IMR-90 (cell line): ENCODE measurements around the gene SEMA6D. TPM values are rescaled to one million over a fixed set of nuclear protein-coding genes. Genes with fewer than 3 reads are reported as not detected.
A peak's percentile ranks its signal among the peaks of the same experiment; 100 is the strongest.

Experiments
- ATAC-seq: fragments of 200-7000 bp; cut with Tn5 transposase; 2 replicates; pipeline ENCODE4 v1.9.1; 2020; ENCODE audit warnings: low read depth, mild to moderate bottlenecking, moderate library complexity
- BruUV-seq: library from RNA; stranded (reverse); fragments of 400-500 nt; replicated peaks from 2 replicates; lab custom pipeline; 2021; lab: Mats Ljungman, UMichigan
- CTCF ChIA-PET: fragments of 300-600 bp; formaldehyde crosslinking; extraction: SDS; loops from one replicate; lab custom pipeline; 2021; ENCODE audit warnings: antibody characterized with exemption; lab: Yijun Ruan, JAX
- POLR2A ChIA-PET: fragments of 300-600 bp; sonication (Branson Sonifier 250); formaldehyde crosslinking; loops from one replicate; lab custom pipeline; 2022; ENCODE audit warnings: antibody characterized with exemption; ENCODE audit not compliant: unreplicated experiment; lab: Charles Lee
- DNase-seq: peaks from one replicate; pipeline ENCODE4 v3.0.0; 2013
- H2AFZ ChIP-seq: replicated peaks from 2 replicates; pipeline ENCODE3; 2013; ENCODE audit warnings: low read length, mild to moderate bottlenecking; ENCODE audit not compliant: poor library complexity
- H2AK5ac ChIP-seq: 2 replicates; pipeline ENCODE4 v1.6.1; 2013; ENCODE audit warnings: low read depth, low read length, inconsistent platforms
- H2AK9ac ChIP-seq: replicated peaks from 2 replicates; pipeline ENCODE3; 2013; ENCODE audit warnings: mild to moderate bottlenecking, low read depth, low read length, moderate library complexity; ENCODE audit not compliant: poor library complexity
- H2BK120ac ChIP-seq: 2 replicates; pipeline ENCODE4 v1.6.1; 2013; ENCODE audit warnings: low read depth, low read length, inconsistent platforms
- H2BK15ac ChIP-seq: 3 replicates; pipeline ENCODE4 v1.6.1; 2013; ENCODE audit warnings: low read depth, low read length, inconsistent platforms
- H2BK20ac ChIP-seq: 2 replicates; pipeline ENCODE4 v1.6.1; 2013; ENCODE audit warnings: low read depth, mild to moderate bottlenecking, inconsistent platforms, low read length, moderate library complexity
- H2BK5ac ChIP-seq: 2 replicates; pipeline ENCODE4 v1.6.1; 2013; ENCODE audit warnings: mild to moderate bottlenecking, low read depth, low read length, inconsistent platforms; ENCODE audit not compliant: poor library complexity, severe bottlenecking
- H3K14ac ChIP-seq: replicated peaks from 2 replicates; pipeline ENCODE4 v1.6.1; 2013; ENCODE audit warnings: low read depth, low read length, inconsistent platforms
- H3K18ac ChIP-seq: 2 replicates; pipeline ENCODE4 v1.6.1; 2013; ENCODE audit warnings: low read depth, low read length, control low read depth
- H3K23ac ChIP-seq: 2 replicates; pipeline ENCODE4 v1.6.1; 2013; ENCODE audit warnings: low read depth, low read length, inconsistent platforms
- H3K27ac ChIP-seq: 2 replicates; pipeline ENCODE4 v1.5.1; 2013; ENCODE audit warnings: mild to moderate bottlenecking, control low read depth, low read length; ENCODE audit not compliant: insufficient read depth
- H3K27me3 ChIP-seq: 2 replicates; pipeline ENCODE4 v1.6.1; 2013; ENCODE audit warnings: low read length; ENCODE audit not compliant: control insufficient read depth, insufficient read depth
- H3K36me3 ChIP-seq: 2 replicates; pipeline ENCODE4 v1.6.1; 2013; ENCODE audit warnings: low read length, mixed read lengths; ENCODE audit not compliant: control insufficient read depth, insufficient read depth
- H3K4ac ChIP-seq: 2 replicates; pipeline ENCODE4 v1.6.1; 2013; ENCODE audit warnings: low read depth, low read length, inconsistent platforms
- H3K4me1 ChIP-seq: 2 replicates; pipeline ENCODE4 v1.6.1; 2013; ENCODE audit warnings: low read length, mixed read lengths; ENCODE audit not compliant: control insufficient read depth, insufficient read depth
- H3K4me2 ChIP-seq: 2 replicates; pipeline ENCODE4 v1.6.1; 2013; ENCODE audit warnings: low read depth, mild to moderate bottlenecking, control low read depth, low read length, moderate library complexity
- H3K4me3 ChIP-seq: 2 replicates; pipeline ENCODE4 v1.5.1; 2013; ENCODE audit warnings: low read depth, mild to moderate bottlenecking, control low read depth, low read length, moderate library complexity; ENCODE audit not compliant: insufficient read depth
- H3K56ac ChIP-seq: 2 replicates; pipeline ENCODE4 v1.6.1; 2013; ENCODE audit warnings: low read length, inconsistent platforms; ENCODE audit not compliant: insufficient read depth; ENCODE audit errors: extremely low read depth
- H3K79me1 ChIP-seq, 2 experiments: 2 replicates each; pipeline ENCODE4 v1.6.1; 2013; ENCODE audit warnings: low read length in 2 of 2, inconsistent platforms in 1 of 2, low read depth in 1 of 2
- H3K9ac ChIP-seq: 2 replicates; pipeline ENCODE4 v1.6.1; 2013; ENCODE audit warnings: low read depth, low read length, control low read depth
- H3K9me1 ChIP-seq: 2 replicates; pipeline ENCODE4 v1.6.1; 2013; ENCODE audit warnings: low read length, inconsistent platforms; ENCODE audit not compliant: insufficient read depth
- H3K9me3 ChIP-seq: 2 replicates; pipeline ENCODE4 v1.6.1; 2013; ENCODE audit warnings: low read length; ENCODE audit not compliant: control insufficient read depth, insufficient read depth
- H4K20me1 ChIP-seq: 2 replicates; pipeline ENCODE4 v1.6.1; 2013; ENCODE audit warnings: low read length, inconsistent platforms; ENCODE audit not compliant: insufficient read depth
- H4K5ac ChIP-seq: 2 replicates; pipeline ENCODE4 v1.6.1; 2013; ENCODE audit warnings: mild to moderate bottlenecking, low read depth, low read length, control low read depth
- H4K8ac ChIP-seq, 2 experiments: 2 replicates each; pipeline ENCODE4 v1.6.1; 2013; ENCODE audit warnings: low read depth in 2 of 2, low read length in 2 of 2, control low read depth in 1 of 2, inconsistent platforms in 1 of 2
- H4K91ac ChIP-seq: 2 replicates; pipeline ENCODE4 v1.6.1; 2013; ENCODE audit warnings: low read depth, low read length, inconsistent platforms; ENCODE audit not compliant: insufficient read depth
- BHLHE40 ChIP-seq: fragments of 150-350 bp; IDR thresholded peaks from 2 replicates; pipeline ENCODE4 v1.6.1; 2016; ENCODE audit warnings: mild to moderate bottlenecking, low read depth, low read length
- CEBPB ChIP-seq: IDR thresholded peaks from 2 replicates; pipeline ENCODE4 v1.6.1; 2012; ENCODE audit warnings: low read depth, low read length, improper control_type of control experiment
- CHD1 ChIP-seq: IDR thresholded peaks from 2 replicates; pipeline ENCODE4 v1.6.1; 2012; ENCODE audit warnings: low read depth, low read length, improper control_type of control experiment
- FOS ChIP-seq: fragments of 150-350 bp; IDR thresholded peaks from 2 replicates; pipeline ENCODE4 v1.6.1; 2016; ENCODE audit warnings: low read depth, low read length
- MAFK ChIP-seq: IDR thresholded peaks from 2 replicates; pipeline ENCODE4 v1.6.1; 2012; ENCODE audit warnings: low read depth, low read length, improper control_type of control experiment
- MAZ ChIP-seq: IDR thresholded peaks from 2 replicates; pipeline ENCODE4 v1.6.1; 2012; ENCODE audit warnings: low read depth, mild to moderate bottlenecking, low read length, improper control_type of control experiment, moderate library complexity, borderline replicate concordance
- MXI1 ChIP-seq: IDR thresholded peaks from 2 replicates; pipeline ENCODE4 v1.6.1; 2012; ENCODE audit warnings: low read depth, mild to moderate bottlenecking, low read length, moderate library complexity, borderline replicate concordance
- NFE2L2 ChIP-seq: fragments of 150-350 bp; IDR thresholded peaks from 2 replicates; pipeline ENCODE4 v1.6.1; 2016; ENCODE audit warnings: low read depth, mild to moderate bottlenecking, low read length
- POLR2A ChIP-seq: IDR thresholded peaks from 2 replicates; pipeline ENCODE4 v1.6.1; 2012; ENCODE audit warnings: mild to moderate bottlenecking, low read depth, low read length
- RAD21 ChIP-seq: IDR thresholded peaks from 2 replicates; pipeline ENCODE4 v1.6.1; 2012; ENCODE audit warnings: low read length, improper control_type of control experiment
- RCOR1 ChIP-seq: IDR thresholded peaks from 2 replicates; pipeline ENCODE4 v1.6.1; 2012; ENCODE audit warnings: mild to moderate bottlenecking, low read length, improper control_type of control experiment; ENCODE audit not compliant: insufficient replicate concordance
- RFX5 ChIP-seq: IDR thresholded peaks from 2 replicates; pipeline ENCODE4 v1.8.0; 2012; ENCODE audit warnings: low read depth, mild to moderate bottlenecking, low read length, moderate library complexity
- SMC3 ChIP-seq: fragments of 150-350 bp; IDR thresholded peaks from 2 replicates; pipeline ENCODE4 v1.6.1; 2016; ENCODE audit warnings: low read depth, mild to moderate bottlenecking, antibody characterized with exemption, low read length, moderate library complexity
- WGBS, 2 experiments: methylation state at CpG; one replicate each; pipeline versions ENCODE4 v1.1.5 to v1.1.7; 2013; ENCODE audit warnings: missing lambda C conversion rate in 2 of 2; ENCODE audit not compliant: insufficient read length in 1 of 2; ENCODE audit errors: extremely low coverage in 2 of 2; 5-methylcytosine and 5-hydroxymethylcytosine counted together
- dilution Hi-C: fragments of 300-500 bp; cut with HindIII; formaldehyde crosslinking; loops from one replicate; pipeline ENCODE4 v1.14.3; 2018; ENCODE audit warnings: low sequenced_read_pairs; ENCODE audit not compliant: unreplicated experiment
- in situ Hi-C: fragments of 300-500 bp; cut with MboI; formaldehyde crosslinking; loops from 3 replicates; pipeline ENCODE4 v1.14.3; 2019; ENCODE audit warnings: low sequenced_read_pairs, inconsistent platforms, mixed read lengths
- intact Hi-C: fragments of 100-400 bp; cut with micrococcal nuclease; formaldehyde crosslinking; loops from 2 replicates; pipeline ENCODE4 v1.10.0; 2022
- polyA plus RNA-seq, 3 experiments: library from polyadenylated mRNA; depleted of rRNA; stranded (reverse); fragments of >200 nt; gene quantifications; 2 replicates each; pipeline ENCODE4 v1.2.3, GENCODE V29; 2012; ENCODE audit warnings: low replicate concordance in 1 of 3
- total RNA-seq: library from RNA; depleted of rRNA; stranded (reverse); fragments of >200 nt; gene quantifications from 2 replicates; pipeline ENCODE4 v1.2.3, GENCODE V29; 2012
- TF ChIP-seq, protein P1 (sequence below): fragments of 150-350 bp; IDR thresholded peaks from 2 replicates; pipeline ENCODE4 v1.6.1; 2016; ENCODE audit warnings: low read depth, mild to moderate bottlenecking, low read length, moderate library complexity, borderline replicate concordance
- TF ChIP-seq, protein P2 (sequence below): fragments of 150-350 bp; IDR thresholded peaks from 2 replicates; pipeline ENCODE4 v1.6.1; 2017; ENCODE audit warnings: mild to moderate bottlenecking, antibody characterized with exemption, low read length, low read depth
- TF ChIP-seq, protein P3 (sequence below): conservative IDR thresholded peaks from 2 replicates; pipeline ENCODE4 v1.5.1; 2012; ENCODE audit warnings: mild to moderate bottlenecking, low read depth, low read length, improper control_type of control experiment

SEMA6D gene
- total and polyA plus RNA-seq, 2 of the 4 experiments (the other 2 are of a cell fraction), result 12.6 to 17.4 TPM

DNA sequence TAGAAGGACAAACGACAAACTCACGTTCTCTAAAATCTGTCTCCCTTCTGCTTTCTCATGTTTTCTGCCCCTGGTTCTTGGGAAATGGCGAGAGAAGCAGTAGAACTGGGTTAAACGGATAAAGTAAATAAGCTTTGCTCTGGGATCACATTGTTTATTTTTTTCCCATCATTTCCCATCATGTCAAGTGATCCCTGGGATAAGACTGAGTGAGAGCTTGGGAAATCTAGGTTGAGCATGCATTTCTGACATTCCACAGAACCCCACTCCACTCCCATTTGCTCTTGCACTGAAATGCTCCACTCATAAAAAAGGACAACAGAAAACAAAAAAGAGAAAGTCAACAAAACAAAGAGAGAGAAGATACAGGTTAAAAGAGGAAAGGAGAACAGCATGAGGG lies 69.1 kb downstream of the SEMA6D start:
- no peaks in the 10 kb centered on the region for H3K36me3 ChIP-seq
- in situ Hi-C loops, result no loop called here
- POLR2A ChIA-PET, result no interaction called here
- no peaks in the 10 kb centered on the region for H3K9me3 ChIP-seq
- TF ChIP-seq FOS (no peak), MAZ (no peak), CEBPB (no peak), POLR2A (no peak), SMC3 (no peak), MAFK (no peak), RAD21 (no peak), NFE2L2 (no peak), MXI1 (no peak), RCOR1 (no peak), CHD1 (no peak), BHLHE40 (no peak), RFX5 (no peak)
- TF ChIP-seq, protein P1, sequence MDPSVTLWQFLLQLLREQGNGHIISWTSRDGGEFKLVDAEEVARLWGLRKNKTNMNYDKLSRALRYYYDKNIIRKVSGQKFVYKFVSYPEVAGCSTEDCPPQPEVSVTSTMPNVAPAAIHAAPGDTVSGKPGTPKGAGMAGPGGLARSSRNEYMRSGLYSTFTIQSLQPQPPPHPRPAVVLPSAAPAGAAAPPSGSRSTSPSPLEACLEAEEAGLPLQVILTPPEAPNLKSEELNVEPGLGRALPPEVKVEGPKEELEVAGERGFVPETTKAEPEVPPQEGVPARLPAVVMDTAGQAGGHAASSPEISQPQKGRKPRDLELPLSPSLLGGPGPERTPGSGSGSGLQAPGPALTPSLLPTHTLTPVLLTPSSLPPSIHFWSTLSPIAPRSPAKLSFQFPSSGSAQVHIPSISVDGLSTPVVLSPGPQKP, result no peak
- TF ChIP-seq, protein P2, sequence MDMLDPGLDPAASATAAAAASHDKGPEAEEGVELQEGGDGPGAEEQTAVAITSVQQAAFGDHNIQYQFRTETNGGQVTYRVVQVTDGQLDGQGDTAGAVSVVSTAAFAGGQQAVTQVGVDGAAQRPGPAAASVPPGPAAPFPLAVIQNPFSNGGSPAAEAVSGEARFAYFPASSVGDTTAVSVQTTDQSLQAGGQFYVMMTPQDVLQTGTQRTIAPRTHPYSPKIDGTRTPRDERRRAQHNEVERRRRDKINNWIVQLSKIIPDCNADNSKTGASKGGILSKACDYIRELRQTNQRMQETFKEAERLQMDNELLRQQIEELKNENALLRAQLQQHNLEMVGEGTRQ, result no peak
- TF ChIP-seq, protein P3, sequence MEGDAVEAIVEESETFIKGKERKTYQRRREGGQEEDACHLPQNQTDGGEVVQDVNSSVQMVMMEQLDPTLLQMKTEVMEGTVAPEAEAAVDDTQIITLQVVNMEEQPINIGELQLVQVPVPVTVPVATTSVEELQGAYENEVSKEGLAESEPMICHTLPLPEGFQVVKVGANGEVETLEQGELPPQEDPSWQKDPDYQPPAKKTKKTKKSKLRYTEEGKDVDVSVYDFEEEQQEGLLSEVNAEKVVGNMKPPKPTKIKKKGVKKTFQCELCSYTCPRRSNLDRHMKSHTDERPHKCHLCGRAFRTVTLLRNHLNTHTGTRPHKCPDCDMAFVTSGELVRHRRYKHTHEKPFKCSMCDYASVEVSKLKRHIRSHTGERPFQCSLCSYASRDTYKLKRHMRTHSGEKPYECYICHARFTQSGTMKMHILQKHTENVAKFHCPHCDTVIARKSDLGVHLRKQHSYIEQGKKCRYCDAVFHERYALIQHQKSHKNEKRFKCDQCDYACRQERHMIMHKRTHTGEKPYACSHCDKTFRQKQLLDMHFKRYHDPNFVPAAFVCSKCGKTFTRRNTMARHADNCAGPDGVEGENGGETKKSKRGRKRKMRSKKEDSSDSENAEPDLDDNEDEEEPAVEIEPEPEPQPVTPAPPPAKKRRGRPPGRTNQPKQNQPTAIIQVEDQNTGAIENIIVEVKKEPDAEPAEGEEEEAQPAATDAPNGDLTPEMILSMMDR, result no peak
- no peaks in the 10 kb centered on the region for H3K9me1 ChIP-seq
- H3K23ac ChIP-seq, result no peak overlapping the region; the same call in 1 of the 2 replicates
- no peak overlapping the region for H3K27ac ChIP-seq
- H4K5ac ChIP-seq, result no peak overlapping the region
- H2BK120ac ChIP-seq, result 0 out of 2 replicates have a peak overlapping the region, but pooled peaks have one; percentile 38
- H3K18ac ChIP-seq, result no peak overlapping the region
- H2BK15ac ChIP-seq, result no peak overlapping the region
- no peak overlapping the region; the same call in 1 of the 2 replicates for H2AK5ac ChIP-seq
- H3K9ac ChIP-seq, result no peak overlapping the region
- H3K56ac ChIP-seq, result no peak overlapping the region
- no peaks in the 10 kb centered on the region for H4K20me1 ChIP-seq
- dilution Hi-C loops, result no loop called here
- no CpG with 5 or more reads among the region's 4 CpGs for WGBS, 2 experiments
- intact Hi-C loops, result no loop called here
- H2BK20ac ChIP-seq, result peak overlapping the region; percentile 20; the same call in 1 of the 2 replicates
- BruUV-seq, result no TSS peak
- no peak overlapping the region for H4K91ac ChIP-seq
- no peak overlapping the region; the same call in 1 of the 2 replicates for H3K4me2 ChIP-seq
- CTCF ChIA-PET, result no interaction called here
- H3K4ac ChIP-seq, result peak overlapping the region; percentile 67; the same call in 1 of the 2 replicates
- no peak overlapping the region for H2BK5ac ChIP-seq
- H3K4me1 ChIP-seq, result peaks cover 2% of the 10 kb centered on the region; the same call in 1 of the 2 replicates
- H3K14ac ChIP-seq, result no peak overlapping the region
- no peaks in the 10 kb centered on the region; the same call in 1 of the 2 replicates for H3K27me3 ChIP-seq
- H2AK9ac ChIP-seq, result no peak overlapping the region
- H3K79me1 ChIP-seq, result no peaks in the 10 kb centered on the region
- peak; percentile 8 for DNase-seq
- ATAC-seq, result peak; percentile 48
- no peak overlapping the region for H4K8ac ChIP-seq
- no peak overlapping the region for H3K4me3 ChIP-seq
- no peak overlapping the region for H2AFZ ChIP-seq
